Right lobe of liver (tissue), 4 donors: ENCODE data around the gene CYBRD1.

Experiments used
- CTCF ChIP-seq, 4 donors: fragments of 200-600 bp in 3 of 4; fragments of 450-650 bp in 1 of 4; IDR thresholded peaks; one replicate each; pipeline versions ENCODE4 v1.5.1 to v1.8.0; 2016 to 2022; ENCODE audit warnings: antibody characterized with exemption in 4 of 4, mild to moderate bottlenecking in 2 of 4
- POLR2A ChIP-seq: fragments of 450-650 bp; IDR thresholded peaks from one replicate; pipeline ENCODE4 v1.6.1; 2017; ENCODE audit warnings: antibody characterized with exemption, mild to moderate bottlenecking
- donor health status: DM: no; HTN: no; CAD: no.
- donor health status: DM: no; HTN: no; CAD: no.
- donor health status: DM: no; HTN: yes; CAD: no.

- TF ChIP-seq CTCF (IDR thresholded peaks at IDR 0.05) (no peak), POLR2A (no peak)
These were observed 61.7 kb downstream of the CYBRD1 start for GRCh38 chr2:171584001-171584400.
